Keratinocyte (primary cell): ENCODE data around the gene CRABP2.

Experiments used
- CTCF ChIP-seq, 3 experiments: IDR thresholded peaks in 1 of 3; conservative IDR thresholded peaks in 1 of 3; optimal IDR thresholded peaks in 1 of 3; 2 replicates in 2 of 3; 3 replicates in 1 of 3; pipeline versions ENCODE3 to v1.5.1; 2011; ENCODE audit warnings: low read length in 3 of 3, mild to moderate bottlenecking in 3 of 3, moderate library complexity in 2 of 3, control low read depth in 1 of 3, inconsistent platforms in 1 of 3; ENCODE audit not compliant: insufficient read depth in 2 of 3; ENCODE audit errors: extremely low read depth in 1 of 3
- EZH2 ChIP-seq: IDR thresholded peaks from one replicate; pipeline ENCODE4 v1.6.1; 2012; ENCODE audit warnings: inconsistent platforms, mild to moderate bottlenecking, low read length, moderate library complexity

- no peak for TF ChIP-seq EZH2
- no peak for TF ChIP-seq CTCF (optimal IDR thresholded peaks at IDR 0.05 in 1 of 3, IDR thresholded peaks at IDR 0.05 in 1 of 3, conservative IDR thresholded peaks at IDR 0.05 in 1 of 3; ENCODE audit: extremely low read depth in 1 of 3, insufficient read depth in 2 of 3, low read length in 3 of 3)
Observed at GRCh38 chr1:156652131-156652991, 53.0 kb downstream of the CRABP2 start.
